ENCODE measurements around the gene NR1I3.
A peak's percentile ranks its signal among the peaks of the same experiment; 100 is the strongest.

DNA sequence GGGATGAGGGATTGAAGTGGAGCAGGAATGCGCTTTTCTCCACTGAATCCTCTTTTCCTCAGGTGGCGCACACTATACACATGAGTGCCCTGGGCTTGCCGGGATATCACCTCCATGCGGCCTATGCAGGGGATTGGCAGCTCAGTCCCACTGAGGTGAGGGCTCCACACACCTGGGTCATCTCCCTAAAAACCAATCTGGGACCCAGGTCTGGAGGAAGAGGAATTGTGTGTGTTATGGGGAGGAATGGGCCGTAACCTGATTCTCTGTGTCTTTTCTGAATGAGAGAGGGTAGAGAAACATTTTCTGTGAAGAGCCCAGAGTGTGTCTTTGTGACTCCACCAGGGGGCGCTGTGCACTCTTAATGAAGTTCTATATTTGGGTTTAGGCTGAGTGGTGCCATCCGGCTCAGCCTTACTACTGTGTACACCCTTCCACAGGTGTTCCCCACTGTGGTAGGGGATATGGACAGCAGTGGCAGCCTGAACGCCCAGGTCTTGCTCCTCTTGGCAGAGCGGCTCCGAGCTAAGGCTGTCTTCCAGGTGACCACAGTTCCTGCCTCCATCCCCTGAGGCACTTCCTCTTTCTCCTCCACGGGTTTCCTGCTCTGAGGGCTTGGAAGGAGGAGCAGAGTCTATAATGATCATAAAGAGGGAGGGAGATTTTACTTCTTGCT lies 10.7 kb downstream of the NR1I3 start:
- TF ChIP-seq POLR2A (IDR thresholded peaks at IDR 0.05) = no peak
- TF ChIP-seq, protein P1, sequence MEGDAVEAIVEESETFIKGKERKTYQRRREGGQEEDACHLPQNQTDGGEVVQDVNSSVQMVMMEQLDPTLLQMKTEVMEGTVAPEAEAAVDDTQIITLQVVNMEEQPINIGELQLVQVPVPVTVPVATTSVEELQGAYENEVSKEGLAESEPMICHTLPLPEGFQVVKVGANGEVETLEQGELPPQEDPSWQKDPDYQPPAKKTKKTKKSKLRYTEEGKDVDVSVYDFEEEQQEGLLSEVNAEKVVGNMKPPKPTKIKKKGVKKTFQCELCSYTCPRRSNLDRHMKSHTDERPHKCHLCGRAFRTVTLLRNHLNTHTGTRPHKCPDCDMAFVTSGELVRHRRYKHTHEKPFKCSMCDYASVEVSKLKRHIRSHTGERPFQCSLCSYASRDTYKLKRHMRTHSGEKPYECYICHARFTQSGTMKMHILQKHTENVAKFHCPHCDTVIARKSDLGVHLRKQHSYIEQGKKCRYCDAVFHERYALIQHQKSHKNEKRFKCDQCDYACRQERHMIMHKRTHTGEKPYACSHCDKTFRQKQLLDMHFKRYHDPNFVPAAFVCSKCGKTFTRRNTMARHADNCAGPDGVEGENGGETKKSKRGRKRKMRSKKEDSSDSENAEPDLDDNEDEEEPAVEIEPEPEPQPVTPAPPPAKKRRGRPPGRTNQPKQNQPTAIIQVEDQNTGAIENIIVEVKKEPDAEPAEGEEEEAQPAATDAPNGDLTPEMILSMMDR (IDR thresholded peaks at IDR 0.05) = peak; percentile 88 to 95 (median 92)
- no peak for TF ChIP-seq POLR2AphosphoS5 (IDR thresholded peaks at IDR 0.05)

Data from gastroesophageal sphincter (tissue), 3 donors.